Caco-2 (cell line): ENCODE data around the gene AFF4. TPM values are rescaled to one million over a fixed set of nuclear protein-coding genes. Genes with fewer than 3 reads are reported as not detected.

Experiments
- BruUV-seq: library from RNA; stranded (reverse); fragments of 400-500 nt; replicated peaks from 2 replicates; lab custom pipeline; 2021; lab: Mats Ljungman, UMichigan
- CTCF ChIA-PET: fragments of 300-600 bp; sonication (Branson Sonifier 250); formaldehyde crosslinking; loops from one replicate; lab custom pipeline; 2022; ENCODE audit warnings: antibody characterized with exemption; lab: Charles Lee
- POLR2A ChIA-PET: fragments of 300-600 bp; sonication (Branson Sonifier 250); formaldehyde crosslinking; loops from one replicate; lab custom pipeline; 2022; ENCODE audit warnings: antibody characterized with exemption; lab: Charles Lee
- DNase-seq, 2 experiments: peaks; one replicate each; pipeline versions ENCODE4 v3.0.0 to v3.0.0-alpha.2; 2020 to 2022
- H3K27me3 ChIP-seq: replicated peaks from 2 replicates; pipeline ENCODE4 v1.6.0; 2011; ENCODE audit warnings: low read length; ENCODE audit not compliant: control insufficient read depth, insufficient read depth
- H3K36me3 ChIP-seq: 2 replicates; pipeline ENCODE4 v1.5.1; 2011; ENCODE audit warnings: low read length; ENCODE audit not compliant: control insufficient read depth, insufficient read depth
- H3K4me1 ChIP-seq: fragments of 250-450 bp; sonication (Bioruptor Pico); 2 replicates; pipeline ENCODE4 v1.5.1; 2020; ENCODE audit warnings: mild to moderate bottlenecking
- H3K4me3 ChIP-seq: 2 replicates; pipeline ENCODE4 v1.5.1; 2011; ENCODE audit warnings: low read depth, mild to moderate bottlenecking, control low read depth, low read length
- H3K9me3 ChIP-seq: fragments of 250-450 bp; sonication (Bioruptor Pico); 2 replicates; pipeline ENCODE4 v1.5.1; 2020; ENCODE audit warnings: mild to moderate bottlenecking, moderate library complexity
- H3K27ac Mint-ChIP-seq: one replicate; pipeline ENCODE4 v1.8.0; 2022; ENCODE audit warnings: mixed read lengths; ENCODE audit not compliant: unreplicated experiment
- H3K27me3 Mint-ChIP-seq: one replicate; pipeline ENCODE4 v1.8.0; 2022; ENCODE audit warnings: mixed read lengths; ENCODE audit not compliant: insufficient read depth, unreplicated experiment
- H3K36me3 Mint-ChIP-seq: one replicate; pipeline ENCODE4 v1.8.0; 2022; ENCODE audit warnings: mild to moderate bottlenecking, mixed read lengths; ENCODE audit not compliant: insufficient read depth, unreplicated experiment
- H3K4me1 Mint-ChIP-seq: one replicate; pipeline ENCODE4 v1.8.0; 2022; ENCODE audit warnings: low read depth, mixed read lengths; ENCODE audit not compliant: unreplicated experiment
- H3K4me3 Mint-ChIP-seq: one replicate; pipeline ENCODE4 v1.8.0; 2022; ENCODE audit warnings: mild to moderate bottlenecking, moderate library complexity, mixed read lengths; ENCODE audit not compliant: unreplicated experiment
- H3K9me3 Mint-ChIP-seq: one replicate; pipeline ENCODE4 v1.8.0; 2022; ENCODE audit warnings: mixed read lengths; ENCODE audit not compliant: unreplicated experiment
- intact Hi-C: fragments of 100-400 bp; cut with micrococcal nuclease; formaldehyde crosslinking; loops from one replicate; pipeline ENCODE4 v1.10.0; 2022; ENCODE audit not compliant: unreplicated experiment
- total RNA-seq: library from RNA; stranded (reverse); gene quantifications from 2 replicates; pipeline ENCODE4 v1.2.3, GENCODE V29; 2022
- TF ChIP-seq, protein P1 (sequence below), 2 experiments: fragments of 200-600 bp in 1 of 2; IDR thresholded peaks; 1 replicate in 1 of 2; 2 replicates in 1 of 2; pipeline versions ENCODE4 v1.5.1 to v1.8.0; 2011 to 2022; ENCODE audit warnings: antibody characterized with exemption in 1 of 2, control low read depth in 1 of 2, inconsistent platforms in 1 of 2, low read depth in 1 of 2, low read length in 1 of 2, mild to moderate bottlenecking in 1 of 2, moderate library complexity in 1 of 2; ENCODE audit not compliant: insufficient read depth in 1 of 2, severe bottlenecking in 1 of 2, unreplicated experiment in 1 of 2

AFF4 gene
- total RNA-seq, 1 experiment from 2014 or later = 63.9 TPM

DNA sequence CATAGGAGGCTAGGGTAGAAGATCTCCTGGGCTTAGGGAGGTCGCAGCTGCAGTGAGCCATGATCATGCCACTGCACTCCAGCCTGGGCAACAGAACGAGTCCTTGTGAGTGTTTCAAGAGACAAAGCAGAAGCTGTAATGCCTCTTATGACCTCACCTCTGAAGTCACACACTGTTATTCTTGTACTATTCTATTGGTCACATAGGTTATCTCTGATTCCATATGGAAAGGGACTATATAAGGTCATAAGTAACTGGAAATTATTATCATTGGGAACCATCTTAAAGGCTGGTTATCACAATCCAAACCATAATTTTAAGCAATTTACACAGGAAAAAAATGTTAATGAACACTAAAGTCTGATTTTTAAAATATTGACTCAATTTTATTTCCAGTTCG lies 17.9 kb upstream of the AFF4 start:
- H3K27ac Mint-ChIP-seq = no peak overlapping the region
- POLR2A ChIA-PET = no interaction called here

DNA sequence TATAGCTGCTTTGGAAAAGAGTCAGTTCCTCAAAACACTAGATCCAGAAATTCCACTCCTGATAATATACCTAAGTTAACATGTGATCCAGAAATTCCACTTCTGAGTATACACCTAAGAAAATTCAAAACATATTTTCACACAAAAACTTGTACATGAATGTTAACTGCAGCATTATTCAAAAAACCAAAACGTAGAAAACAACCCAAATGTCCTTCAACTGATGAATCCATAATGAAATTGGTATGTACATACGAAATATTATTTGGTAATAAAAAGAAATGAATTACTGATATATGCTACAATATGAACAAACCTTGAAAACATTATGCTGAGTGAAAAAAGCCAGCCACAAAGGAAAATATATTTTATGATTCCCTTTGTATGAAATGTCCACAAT lies 16.5 kb upstream of the AFF4 start:
- intact Hi-C loops = no loop called here
- no peaks in the 10 kb centered on the region for H3K27me3 Mint-ChIP-seq
- H3K27me3 ChIP-seq = no peaks in the 10 kb centered on the region
- H3K4me3 Mint-ChIP-seq = no peak overlapping the region
- peaks cover 14% of the 10 kb centered on the region; the same call in 1 of the 2 replicates for H3K9me3 ChIP-seq
- BruUV-seq = no TSS peak
- H3K4me3 ChIP-seq = no peak overlapping the region
- H3K4me1 Mint-ChIP-seq = no peaks in the 10 kb centered on the region
- H3K4me1 ChIP-seq = no peaks in the 10 kb centered on the region
- H3K36me3 Mint-ChIP-seq = no peaks in the 10 kb centered on the region
- no peaks in the 10 kb centered on the region for H3K9me3 Mint-ChIP-seq
- no peak for DNase-seq
- no peak overlapping the region for H3K27ac Mint-ChIP-seq
- TF ChIP-seq, protein P1, sequence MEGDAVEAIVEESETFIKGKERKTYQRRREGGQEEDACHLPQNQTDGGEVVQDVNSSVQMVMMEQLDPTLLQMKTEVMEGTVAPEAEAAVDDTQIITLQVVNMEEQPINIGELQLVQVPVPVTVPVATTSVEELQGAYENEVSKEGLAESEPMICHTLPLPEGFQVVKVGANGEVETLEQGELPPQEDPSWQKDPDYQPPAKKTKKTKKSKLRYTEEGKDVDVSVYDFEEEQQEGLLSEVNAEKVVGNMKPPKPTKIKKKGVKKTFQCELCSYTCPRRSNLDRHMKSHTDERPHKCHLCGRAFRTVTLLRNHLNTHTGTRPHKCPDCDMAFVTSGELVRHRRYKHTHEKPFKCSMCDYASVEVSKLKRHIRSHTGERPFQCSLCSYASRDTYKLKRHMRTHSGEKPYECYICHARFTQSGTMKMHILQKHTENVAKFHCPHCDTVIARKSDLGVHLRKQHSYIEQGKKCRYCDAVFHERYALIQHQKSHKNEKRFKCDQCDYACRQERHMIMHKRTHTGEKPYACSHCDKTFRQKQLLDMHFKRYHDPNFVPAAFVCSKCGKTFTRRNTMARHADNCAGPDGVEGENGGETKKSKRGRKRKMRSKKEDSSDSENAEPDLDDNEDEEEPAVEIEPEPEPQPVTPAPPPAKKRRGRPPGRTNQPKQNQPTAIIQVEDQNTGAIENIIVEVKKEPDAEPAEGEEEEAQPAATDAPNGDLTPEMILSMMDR (IDR thresholded peaks at IDR 0.05; ENCODE audit: insufficient read depth in 1 of 2, low read depth in 1 of 2, low read length in 1 of 2, severe bottlenecking in 1 of 2, unreplicated experiment in 1 of 2) = no peak
- H3K36me3 ChIP-seq = no peaks in the 10 kb centered on the region
- ChIA-PET POLR2A (no interaction called here), CTCF (no interaction called here)

More for the DNA sequence above, 17.9 kb upstream of the AFF4 start:
- CTCF ChIA-PET = no interaction called here
- Histone ChIP-seq H3K4me1 (no peaks in the 10 kb centered on the region), H3K9me3 (peaks cover 13% of the 10 kb centered on the region), H3K27me3 (no peaks in the 10 kb centered on the region), H3K36me3 (no peaks in the 10 kb centered on the region), H3K4me3 (no peak overlapping the region)
- BruUV-seq = no TSS peak
- H3K27me3 Mint-ChIP-seq = no peaks in the 10 kb centered on the region
- no peaks in the 10 kb centered on the region for H3K9me3 Mint-ChIP-seq
- intact Hi-C loops = no loop called here
- TF ChIP-seq, protein P1 (IDR thresholded peaks at IDR 0.05; ENCODE audit: insufficient read depth in 1 of 2, low read depth in 1 of 2, low read length in 1 of 2, severe bottlenecking in 1 of 2, unreplicated experiment in 1 of 2) = no peak
- H3K36me3 Mint-ChIP-seq = no peaks in the 10 kb centered on the region
- no peaks in the 10 kb centered on the region for H3K4me1 Mint-ChIP-seq
- no peak overlapping the region for H3K4me3 Mint-ChIP-seq
- no peak for DNase-seq

DNA sequence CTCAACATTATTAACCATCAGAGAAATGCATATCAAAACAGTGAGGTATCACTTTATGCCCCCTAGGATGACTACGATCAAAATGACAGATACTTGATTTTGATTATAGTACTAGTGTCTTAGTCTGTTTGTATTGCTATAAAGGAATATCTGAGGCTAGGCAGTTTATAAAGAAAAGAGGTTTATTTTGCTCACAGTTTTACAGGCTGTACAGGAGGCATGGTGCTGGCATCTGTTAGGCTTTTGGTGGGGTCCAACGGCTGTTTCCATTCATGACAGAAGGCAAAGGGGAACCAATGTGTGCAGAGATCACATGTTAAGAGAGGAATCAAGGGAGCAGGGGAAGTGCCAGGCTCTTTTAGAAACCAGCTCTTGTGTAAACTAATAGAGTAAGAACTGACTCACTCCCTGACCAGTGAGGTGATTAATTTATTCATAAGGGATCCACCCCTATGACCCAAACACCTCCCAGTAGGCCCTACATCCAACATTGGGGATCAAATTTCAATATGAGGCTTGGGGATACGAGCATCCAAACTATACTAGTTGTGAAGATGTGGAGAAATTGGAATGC lies 16.0 kb upstream of the AFF4 start:
- Mint-ChIP-seq H3K4me1 (no peaks in the 10 kb centered on the region), H3K36me3 (no peaks in the 10 kb centered on the region), H3K4me3 (no peak overlapping the region), H3K27ac (no peak overlapping the region), H3K27me3 (no peaks in the 10 kb centered on the region), H3K9me3 (no peaks in the 10 kb centered on the region)
- TF ChIP-seq, protein P1 (IDR thresholded peaks at IDR 0.05; ENCODE audit: insufficient read depth in 1 of 2, low read depth in 1 of 2, low read length in 1 of 2, severe bottlenecking in 1 of 2, unreplicated experiment in 1 of 2) = no peak
- Histone ChIP-seq H3K36me3 (no peaks in the 10 kb centered on the region), H3K9me3 (peaks cover 14% of the 10 kb centered on the region; the same call in 1 of the 2 replicates), H3K4me1 (no peaks in the 10 kb centered on the region), H3K27me3 (no peaks in the 10 kb centered on the region), H3K4me3 (no peak overlapping the region)
- no peak for DNase-seq
- no TSS peak for BruUV-seq
- CTCF ChIA-PET = no interaction called here
- intact Hi-C loops = no loop called here
- POLR2A ChIA-PET = no interaction called here
